ENCODE results near the gene EHF. TPM values are rescaled to one million over a fixed set of nuclear protein-coding genes. Genes with fewer than 3 reads are reported as not detected.
A peak's percentile ranks its signal among the peaks of the same experiment; 100 is the strongest.

EHF gene
- total and polyA plus RNA-seq, 4 donors = 8.9 to 144 (median 62.9) TPM

DNA sequence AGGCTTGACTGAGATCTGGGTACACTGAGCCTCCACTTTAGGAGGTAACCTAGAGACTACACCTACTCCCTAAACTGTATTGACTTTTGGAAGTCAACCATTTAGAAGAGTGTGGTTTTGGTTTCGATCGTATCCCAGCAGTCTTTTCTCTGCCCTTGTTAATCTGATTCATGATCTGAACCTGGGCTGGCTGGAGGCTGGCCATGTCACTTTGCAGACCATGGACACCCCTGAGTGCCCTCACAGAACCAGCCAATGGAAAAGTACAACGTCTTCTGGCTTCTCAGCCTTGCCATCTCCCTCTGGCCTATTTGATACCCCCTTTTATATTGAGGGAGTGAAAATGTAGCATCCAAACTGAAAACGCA is 10.8 kb downstream of the EHF start:
- Histone ChIP-seq H3K27ac (ENCODE audit: low read depth in 1 of 2, low read length in 1 of 2) (peak overlapping the region in 1 of 2 donors; percentile 82), H3K9ac (ENCODE audit: insufficient read depth in 1 of 2, low read length in 2 of 2) (no peak overlapping the region), H3K36me3 (ENCODE audit: control insufficient read depth in 4 of 4, insufficient read depth in 4 of 4, low read length in 4 of 4) (no peaks in the 10 kb centered on the region), H3K27me3 (ENCODE audit: control insufficient read depth in 3 of 3, insufficient read depth in 3 of 3, low read length in 2 of 3) (no peaks in the 10 kb centered on the region), H3K4me3 (no peak overlapping the region), H3K9me3 (ENCODE audit: control insufficient read depth in 4 of 4, insufficient read depth in 3 of 4, low read length in 3 of 4) (no peaks in the 10 kb centered on the region), H3K4me1 (ENCODE audit: control insufficient read depth in 5 of 5, insufficient read depth in 5 of 5, low read length in 5 of 5) (peaks cover 0 to 3% (median 0%) of the 10 kb centered on the region in 5 donors)
- 67 to 86% methylated on average over 4 of the region's 4 CpGs for WGBS, 2 donors
- DNase-seq = no peak
- no peak for ATAC-seq (ENCODE audit: insufficient read depth, low FRiP score)
- TF ChIP-seq, protein P1, sequence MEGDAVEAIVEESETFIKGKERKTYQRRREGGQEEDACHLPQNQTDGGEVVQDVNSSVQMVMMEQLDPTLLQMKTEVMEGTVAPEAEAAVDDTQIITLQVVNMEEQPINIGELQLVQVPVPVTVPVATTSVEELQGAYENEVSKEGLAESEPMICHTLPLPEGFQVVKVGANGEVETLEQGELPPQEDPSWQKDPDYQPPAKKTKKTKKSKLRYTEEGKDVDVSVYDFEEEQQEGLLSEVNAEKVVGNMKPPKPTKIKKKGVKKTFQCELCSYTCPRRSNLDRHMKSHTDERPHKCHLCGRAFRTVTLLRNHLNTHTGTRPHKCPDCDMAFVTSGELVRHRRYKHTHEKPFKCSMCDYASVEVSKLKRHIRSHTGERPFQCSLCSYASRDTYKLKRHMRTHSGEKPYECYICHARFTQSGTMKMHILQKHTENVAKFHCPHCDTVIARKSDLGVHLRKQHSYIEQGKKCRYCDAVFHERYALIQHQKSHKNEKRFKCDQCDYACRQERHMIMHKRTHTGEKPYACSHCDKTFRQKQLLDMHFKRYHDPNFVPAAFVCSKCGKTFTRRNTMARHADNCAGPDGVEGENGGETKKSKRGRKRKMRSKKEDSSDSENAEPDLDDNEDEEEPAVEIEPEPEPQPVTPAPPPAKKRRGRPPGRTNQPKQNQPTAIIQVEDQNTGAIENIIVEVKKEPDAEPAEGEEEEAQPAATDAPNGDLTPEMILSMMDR (IDR thresholded peaks at IDR 0.05; ENCODE audit: control extremely low read depth, extremely low read depth) = no peak

DNA sequence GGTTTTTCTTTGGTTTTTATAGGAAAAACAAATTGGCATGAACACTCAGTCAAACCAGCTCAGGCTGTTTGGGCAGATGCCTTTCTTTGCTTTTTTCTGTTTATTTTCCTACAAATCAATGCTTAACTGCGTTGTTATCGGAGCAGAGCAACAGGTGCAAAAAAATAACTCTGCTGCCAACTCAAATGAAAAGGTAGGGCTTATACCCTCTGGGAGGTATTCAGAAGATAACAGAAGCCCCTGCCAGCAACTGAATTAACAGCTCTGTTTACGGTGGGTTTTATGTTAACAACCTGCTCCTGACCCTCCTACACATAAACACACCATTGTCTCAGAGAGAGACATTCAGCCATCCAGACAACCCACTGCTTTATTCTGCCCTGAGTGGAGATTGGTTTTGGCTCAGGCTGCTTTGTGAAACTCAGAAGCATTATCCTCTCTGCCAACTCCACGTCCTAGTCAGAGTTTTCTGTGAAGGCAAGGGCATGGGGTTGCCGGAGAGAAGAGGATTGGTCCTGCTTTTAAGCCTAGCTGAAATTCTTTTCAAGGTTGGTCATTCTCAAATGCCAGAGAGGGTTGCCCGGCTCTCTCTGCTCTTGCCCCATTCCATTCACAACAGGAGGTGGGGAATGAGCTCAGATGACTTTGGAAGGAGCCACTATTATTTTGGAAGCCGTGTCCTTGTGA is 11.4 kb downstream of the EHF start:
- peak; percentile 35 to 67 (median 44) for DNase-seq
- Histone ChIP-seq H3K36me3 (ENCODE audit: control insufficient read depth in 4 of 4, insufficient read depth in 4 of 4, low read length in 4 of 4) (no peaks in the 10 kb centered on the region), H3K27me3 (ENCODE audit: control insufficient read depth in 3 of 3, insufficient read depth in 3 of 3, low read length in 2 of 3) (no peaks in the 10 kb centered on the region), H3K4me3 (no peak overlapping the region), H3K4me1 (ENCODE audit: control insufficient read depth in 5 of 5, insufficient read depth in 5 of 5, low read length in 5 of 5) (peaks cover 0 to 6% (median 0%) of the 10 kb centered on the region in 5 donors), H3K9ac (ENCODE audit: insufficient read depth in 1 of 2, low read length in 2 of 2) (no peak overlapping the region), H3K27ac (ENCODE audit: low read depth in 1 of 2, low read length in 1 of 2) (peak overlapping the region in 1 of 2 donors; percentile 82), H3K9me3 (ENCODE audit: control insufficient read depth in 4 of 4, insufficient read depth in 3 of 4, low read length in 3 of 4) (no peaks in the 10 kb centered on the region)
- peak; percentile 42 for ATAC-seq (ENCODE audit: insufficient read depth, low FRiP score)
- TF ChIP-seq, protein P1 (IDR thresholded peaks at IDR 0.05; ENCODE audit: control extremely low read depth, extremely low read depth) = no peak
- 56 to 78% methylated on average over 7 of the region's 7 CpGs for WGBS, 2 donors

DNA sequence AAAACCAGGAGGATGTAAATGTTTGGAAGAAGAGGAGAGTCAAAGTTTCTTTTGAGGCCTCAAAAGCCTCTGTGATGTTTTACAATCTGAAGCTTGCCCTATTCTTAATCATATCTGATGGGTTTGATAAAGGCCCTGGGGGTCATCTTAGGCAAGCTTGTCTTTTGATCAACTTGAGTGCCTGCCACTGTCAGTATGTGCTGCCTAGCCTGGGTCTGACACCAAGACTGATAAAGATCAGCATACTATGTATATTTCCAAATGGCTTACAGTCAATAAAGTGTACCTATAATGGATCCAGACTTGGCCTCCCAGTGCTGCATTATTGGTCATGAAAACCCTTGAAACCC is 12.7 kb downstream of the EHF start:
- no peaks in the 10 kb centered on the region for H3K9me3 ChIP-seq (ENCODE audit: control insufficient read depth in 4 of 4, insufficient read depth in 3 of 4, low read length in 3 of 4)
- no peaks in the 10 kb centered on the region for H3K27me3 ChIP-seq (ENCODE audit: control insufficient read depth in 3 of 3, insufficient read depth in 3 of 3, low read length in 2 of 3)
- H3K9ac ChIP-seq (ENCODE audit: insufficient read depth in 1 of 2, low read length in 2 of 2) = no peak overlapping the region
- no peak overlapping the region for H3K4me3 ChIP-seq
- no peak overlapping the region for H3K27ac ChIP-seq (ENCODE audit: low read depth in 1 of 2, low read length in 1 of 2)
- no peaks in the 10 kb centered on the region for H3K36me3 ChIP-seq (ENCODE audit: control insufficient read depth in 4 of 4, insufficient read depth in 4 of 4, low read length in 4 of 4)
- TF ChIP-seq, protein P1 (IDR thresholded peaks at IDR 0.05; ENCODE audit: control extremely low read depth, extremely low read depth) = no peak
- ATAC-seq (ENCODE audit: insufficient read depth, low FRiP score) (no peak), DNase-seq (no peak)
- peaks cover 0 to 9% (median 0%) of the 10 kb centered on the region in 5 donors for H3K4me1 ChIP-seq (ENCODE audit: control insufficient read depth in 5 of 5, insufficient read depth in 5 of 5, low read length in 5 of 5)
